Measurements from ENCODE around the gene SLC51A.

SLC51A gene

DNA sequence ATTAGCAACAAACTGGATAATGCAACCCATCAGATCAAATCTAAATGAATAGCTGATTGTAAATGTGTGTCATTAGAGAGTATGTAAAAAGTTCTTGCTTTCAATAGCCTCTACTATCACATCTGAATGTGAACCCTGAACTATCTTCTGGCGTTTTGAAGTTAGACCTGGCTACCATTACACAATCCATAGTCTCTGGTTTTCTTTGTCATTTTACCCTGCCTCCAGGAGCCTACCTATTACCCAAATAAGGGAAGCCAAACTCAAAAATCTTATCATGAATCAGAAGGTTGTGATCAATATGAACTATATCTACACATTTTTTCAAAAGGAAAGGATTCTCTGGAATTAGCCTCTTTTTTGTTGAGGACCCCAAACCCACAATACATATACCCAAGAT lies 39.4 kb downstream of the SLC51A start:
- Histone ChIP-seq H3K4me3 (ENCODE audit: low read depth in 1 of 2, low read length in 2 of 2) (no peak overlapping the region), H3K4me1 (ENCODE audit: insufficient read depth, low read length) (no peaks in the 10 kb centered on the region), H3K36me3 (ENCODE audit: insufficient read depth, low read length) (peaks cover 12% of the 10 kb centered on the region), H3K9ac (ENCODE audit: low read length) (no peak overlapping the region), H3K9me3 (ENCODE audit: low read length) (no peaks in the 10 kb centered on the region), H3K27me3 (ENCODE audit: control insufficient read depth in 1 of 2, insufficient read depth in 2 of 2, low read length in 2 of 2) (no peaks in the 10 kb centered on the region), H3K27ac (ENCODE audit: low read depth, low read length) (no peak overlapping the region)

DNA sequence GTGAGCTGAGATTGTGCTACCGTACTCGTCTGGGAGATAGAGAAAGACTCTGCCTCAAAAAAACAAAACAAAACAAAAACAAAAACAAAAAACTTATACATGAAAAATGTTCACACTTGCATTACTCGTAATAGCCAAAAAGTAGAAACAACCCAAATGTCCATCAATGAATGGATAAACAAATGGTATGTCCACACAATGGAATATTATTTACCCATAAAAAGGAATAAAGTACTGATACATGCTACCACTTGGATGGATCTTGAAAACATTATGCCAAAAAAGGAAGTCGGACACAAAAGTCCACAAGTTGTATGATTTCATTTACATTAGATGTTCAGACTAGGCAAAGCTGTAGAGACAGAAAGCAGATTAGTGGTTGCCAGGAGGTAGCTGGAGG lies 44.5 kb downstream of the SLC51A start:
- H3K27ac ChIP-seq (ENCODE audit: low read depth, low read length): no peak overlapping the region
- no peaks in the 10 kb centered on the region for H3K4me1 ChIP-seq (ENCODE audit: insufficient read depth, low read length)
- H3K9me3 ChIP-seq (ENCODE audit: low read length): no peaks in the 10 kb centered on the region
- H3K9ac ChIP-seq (ENCODE audit: low read length): no peak overlapping the region
- H3K4me3 ChIP-seq (ENCODE audit: low read depth in 1 of 2, low read length in 2 of 2): no peak overlapping the region
- peaks cover under 1% of the 10 kb centered on the region for H3K36me3 ChIP-seq (ENCODE audit: insufficient read depth, low read length)
- H3K27me3 ChIP-seq (ENCODE audit: control insufficient read depth in 1 of 2, insufficient read depth in 2 of 2, low read length in 2 of 2): no peaks in the 10 kb centered on the region

DNA sequence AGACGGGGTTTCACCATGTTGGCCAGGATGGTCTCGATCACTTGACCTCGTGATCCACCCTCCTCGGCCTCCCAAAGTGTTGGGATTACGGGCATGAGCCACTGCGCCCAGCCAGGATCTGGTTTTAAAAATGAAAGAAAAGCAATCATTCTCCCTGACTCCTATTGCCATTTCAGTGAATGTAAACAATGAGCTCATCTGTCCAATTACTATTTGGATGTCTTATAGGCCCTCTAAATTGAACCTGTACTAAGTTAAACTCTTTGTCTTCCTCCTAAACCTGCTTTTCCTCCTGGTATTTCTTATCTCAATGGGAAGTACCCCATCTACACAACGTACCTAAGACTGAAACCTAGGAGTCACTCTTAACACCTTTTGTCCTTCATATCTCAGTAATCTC lies 47.5 kb downstream of the SLC51A start:
- Histone ChIP-seq H3K27ac (ENCODE audit: low read depth, low read length) (no peak overlapping the region), H3K9ac (ENCODE audit: low read length) (no peak overlapping the region), H3K4me3 (ENCODE audit: low read depth in 1 of 2, low read length in 2 of 2) (no peak overlapping the region), H3K27me3 (ENCODE audit: control insufficient read depth in 1 of 2, insufficient read depth in 2 of 2, low read length in 2 of 2) (no peaks in the 10 kb centered on the region), H3K4me1 (ENCODE audit: insufficient read depth, low read length) (no peaks in the 10 kb centered on the region), H3K9me3 (ENCODE audit: low read length) (no peaks in the 10 kb centered on the region), H3K36me3 (ENCODE audit: insufficient read depth, low read length) (peaks cover 7% of the 10 kb centered on the region)

DNA sequence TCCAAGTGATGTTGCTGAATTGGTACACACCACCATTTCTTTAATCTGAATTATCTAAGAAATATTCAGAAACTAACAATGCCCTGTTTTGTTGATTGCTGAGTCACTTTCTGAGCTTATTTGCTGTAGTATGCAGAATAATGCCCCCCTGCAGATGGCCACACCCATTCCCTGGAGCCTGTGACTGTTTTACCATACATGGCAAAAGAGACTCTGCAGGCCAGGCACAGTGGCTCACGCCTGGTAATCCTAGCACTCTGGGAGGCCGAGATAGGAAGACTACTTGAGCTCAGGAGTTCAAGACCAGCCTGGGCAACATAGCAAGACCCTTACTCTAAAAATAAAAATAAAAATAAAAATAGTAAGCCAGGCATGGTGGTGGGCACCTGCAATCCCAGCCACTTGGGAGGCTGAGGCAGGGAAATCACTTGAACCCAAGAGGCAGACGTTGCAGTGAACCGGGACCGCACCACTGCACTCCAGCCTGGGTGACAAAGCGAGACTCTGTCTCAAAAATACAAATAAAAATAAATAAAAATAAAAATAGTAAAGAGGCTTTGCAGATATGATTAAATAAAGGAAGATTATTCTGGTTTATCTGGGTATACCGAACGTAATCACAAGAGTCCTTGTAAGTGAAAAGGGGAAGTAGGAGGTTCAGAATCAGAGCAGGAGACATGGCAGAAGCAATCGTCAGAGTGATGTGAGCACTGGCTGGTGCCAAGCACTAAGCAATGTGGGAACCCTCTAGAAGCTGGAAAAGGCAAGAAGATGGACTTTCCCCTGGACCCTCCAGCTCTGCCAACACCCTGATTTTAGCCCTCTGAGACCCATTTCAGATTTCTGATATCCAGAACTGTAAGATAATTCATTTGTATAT lies 52.2 kb downstream of the SLC51A start:
- H3K4me3 ChIP-seq (ENCODE audit: low read depth in 1 of 2, low read length in 2 of 2): no peak overlapping the region
- no peak overlapping the region for H3K27ac ChIP-seq (ENCODE audit: low read depth, low read length)
- H3K27me3 ChIP-seq (ENCODE audit: control insufficient read depth in 1 of 2, insufficient read depth in 2 of 2, low read length in 2 of 2): no peaks in the 10 kb centered on the region
- H3K4me1 ChIP-seq (ENCODE audit: insufficient read depth, low read length): no peaks in the 10 kb centered on the region
- H3K9me3 ChIP-seq (ENCODE audit: low read length): no peaks in the 10 kb centered on the region
- no peak overlapping the region for H3K9ac ChIP-seq (ENCODE audit: low read length)
- H3K36me3 ChIP-seq (ENCODE audit: insufficient read depth, low read length): peaks cover 22% of the 10 kb centered on the region

DNA sequence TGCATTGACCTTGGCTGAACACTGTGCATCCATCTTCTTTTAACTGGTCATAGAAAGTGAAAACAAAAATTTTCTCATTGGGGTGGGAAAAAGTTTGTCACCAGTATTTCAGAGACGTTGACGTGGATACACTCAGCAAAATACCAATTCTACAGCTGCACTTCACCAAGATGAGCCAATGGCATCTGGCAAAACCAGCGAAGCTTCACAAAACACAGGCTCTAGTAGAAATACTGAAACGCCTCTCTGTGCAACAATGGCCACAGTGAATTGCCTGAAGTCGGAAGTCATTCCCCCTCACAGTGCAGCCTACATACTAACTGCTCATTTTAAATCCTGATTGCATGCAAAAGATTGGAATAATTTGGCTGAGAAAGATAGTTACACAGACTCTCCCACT lies 54.2 kb downstream of the SLC51A start:
- no peak overlapping the region for H3K4me3 ChIP-seq (ENCODE audit: low read depth in 1 of 2, low read length in 2 of 2)
- peaks cover 22% of the 10 kb centered on the region for H3K36me3 ChIP-seq (ENCODE audit: insufficient read depth, low read length)
- no peak overlapping the region for H3K9ac ChIP-seq (ENCODE audit: low read length)
- H3K27ac ChIP-seq (ENCODE audit: low read depth, low read length): no peak overlapping the region
- H3K27me3 ChIP-seq (ENCODE audit: control insufficient read depth in 1 of 2, insufficient read depth in 2 of 2, low read length in 2 of 2): no peaks in the 10 kb centered on the region
- H3K4me1 ChIP-seq (ENCODE audit: insufficient read depth, low read length): no peaks in the 10 kb centered on the region
- H3K9me3 ChIP-seq (ENCODE audit: low read length): no peaks in the 10 kb centered on the region

DNA sequence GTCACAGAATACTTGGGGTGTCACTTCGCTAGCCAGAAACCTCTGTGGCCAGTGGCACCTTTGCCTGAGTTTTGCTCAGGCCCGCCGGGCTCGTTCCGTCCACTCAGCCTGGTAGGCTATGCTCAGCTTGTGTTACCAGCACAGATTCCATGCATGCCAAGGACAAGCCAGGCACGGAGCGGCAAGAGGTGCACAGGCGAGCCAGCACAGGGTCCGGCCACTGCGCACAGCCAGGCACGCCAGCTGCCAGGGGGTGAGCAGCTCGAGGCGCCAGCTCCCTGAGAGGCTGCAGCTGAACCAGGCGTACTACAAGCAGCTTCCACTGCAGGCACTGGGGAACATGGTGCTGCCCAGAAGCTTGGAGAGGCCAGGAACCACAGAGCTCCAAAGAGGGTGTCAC lies 56.5 kb downstream of the SLC51A start:
- Histone ChIP-seq H3K9me3 (ENCODE audit: low read length) (no peaks in the 10 kb centered on the region), H3K4me1 (ENCODE audit: insufficient read depth, low read length) (no peaks in the 10 kb centered on the region), H3K9ac (ENCODE audit: low read length) (no peak overlapping the region), H3K36me3 (ENCODE audit: insufficient read depth, low read length) (peaks cover 15% of the 10 kb centered on the region), H3K4me3 (ENCODE audit: low read depth in 1 of 2, low read length in 2 of 2) (no peak overlapping the region), H3K27me3 (ENCODE audit: control insufficient read depth in 1 of 2, insufficient read depth in 2 of 2, low read length in 2 of 2) (no peaks in the 10 kb centered on the region), H3K27ac (ENCODE audit: low read depth, low read length) (no peak overlapping the region)

DNA sequence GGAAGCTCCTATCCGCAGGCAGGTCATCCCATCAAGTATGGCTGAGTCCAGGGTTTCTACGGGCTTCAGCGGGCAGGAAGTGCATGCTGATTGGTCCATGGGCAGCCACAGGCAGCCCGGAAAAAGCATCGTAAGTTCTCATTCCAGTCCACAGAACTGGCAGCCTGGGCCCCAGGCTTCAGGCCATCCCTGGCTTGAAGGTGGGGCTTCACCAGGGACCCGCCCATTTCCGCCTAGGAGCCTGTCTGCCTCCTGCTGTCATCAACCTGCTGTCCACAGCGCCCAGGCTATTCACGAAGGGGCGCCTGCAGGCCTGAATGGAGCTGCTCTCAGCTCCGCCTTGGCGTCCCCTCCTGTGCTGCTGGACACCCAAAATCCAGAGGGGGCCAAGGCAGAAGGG lies 57.3 kb downstream of the SLC51A start:
- Histone ChIP-seq H3K27me3 (ENCODE audit: control insufficient read depth in 1 of 2, insufficient read depth in 2 of 2, low read length in 2 of 2) (no peaks in the 10 kb centered on the region), H3K4me3 (ENCODE audit: low read depth in 1 of 2, low read length in 2 of 2) (no peak overlapping the region), H3K9me3 (ENCODE audit: low read length) (no peaks in the 10 kb centered on the region), H3K9ac (ENCODE audit: low read length) (no peak overlapping the region), H3K27ac (ENCODE audit: low read depth, low read length) (no peak overlapping the region), H3K4me1 (ENCODE audit: insufficient read depth, low read length) (no peaks in the 10 kb centered on the region), H3K36me3 (ENCODE audit: insufficient read depth, low read length) (peaks cover 15% of the 10 kb centered on the region)

DNA sequence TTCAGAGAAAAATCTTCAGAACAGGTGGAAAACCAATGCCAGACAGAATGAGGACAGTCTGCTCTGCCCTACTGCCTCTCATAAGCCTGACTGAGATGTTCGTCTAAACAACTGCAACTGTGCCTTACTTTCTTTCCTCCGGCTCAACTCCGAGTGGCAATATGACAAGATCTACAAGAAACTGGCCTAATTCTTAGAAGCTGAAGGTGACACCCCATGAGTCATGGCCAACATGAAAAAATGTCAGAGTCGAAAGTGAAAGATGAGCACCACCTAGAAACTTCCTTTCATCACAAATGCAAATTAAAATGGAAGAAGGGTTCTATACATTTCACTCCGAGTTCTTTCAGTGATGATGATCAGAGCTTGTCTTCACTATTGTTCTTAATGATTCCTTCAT lies 58.3 kb downstream of the SLC51A start:
- no peaks in the 10 kb centered on the region for H3K4me1 ChIP-seq (ENCODE audit: insufficient read depth, low read length)
- H3K4me3 ChIP-seq (ENCODE audit: low read depth in 1 of 2, low read length in 2 of 2): no peak overlapping the region
- H3K9ac ChIP-seq (ENCODE audit: low read length): no peak overlapping the region
- H3K36me3 ChIP-seq (ENCODE audit: insufficient read depth, low read length): peaks cover 10% of the 10 kb centered on the region
- H3K27ac ChIP-seq (ENCODE audit: low read depth, low read length): no peak overlapping the region
- no peaks in the 10 kb centered on the region for H3K9me3 ChIP-seq (ENCODE audit: low read length)
- H3K27me3 ChIP-seq (ENCODE audit: control insufficient read depth in 1 of 2, insufficient read depth in 2 of 2, low read length in 2 of 2): no peaks in the 10 kb centered on the region

DNA sequence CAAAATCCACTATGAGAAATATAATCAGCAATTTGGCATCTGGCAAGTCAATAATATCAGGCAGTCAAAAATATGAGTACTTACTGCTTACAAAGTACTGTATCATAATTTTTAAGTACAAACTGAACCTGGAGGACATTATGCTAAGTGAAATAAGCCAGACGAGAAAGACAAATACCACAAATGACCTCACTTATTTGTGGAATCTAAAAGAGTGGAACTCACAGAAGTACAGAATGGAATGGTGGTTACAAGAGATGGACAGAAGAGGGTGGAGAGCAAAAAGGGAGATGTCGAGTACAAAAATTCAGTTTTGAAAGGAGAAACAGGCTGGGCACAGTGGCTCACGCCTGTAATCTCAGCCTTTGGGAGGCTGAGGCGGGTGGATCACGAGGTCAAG lies 58.8 kb downstream of the SLC51A start:
- Histone ChIP-seq H3K4me1 (ENCODE audit: insufficient read depth, low read length) (no peaks in the 10 kb centered on the region), H3K27ac (ENCODE audit: low read depth, low read length) (no peak overlapping the region), H3K9ac (ENCODE audit: low read length) (no peak overlapping the region), H3K4me3 (ENCODE audit: low read depth in 1 of 2, low read length in 2 of 2) (no peak overlapping the region), H3K9me3 (ENCODE audit: low read length) (no peaks in the 10 kb centered on the region), H3K27me3 (ENCODE audit: control insufficient read depth in 1 of 2, insufficient read depth in 2 of 2, low read length in 2 of 2) (no peaks in the 10 kb centered on the region), H3K36me3 (ENCODE audit: insufficient read depth, low read length) (peaks cover 7% of the 10 kb centered on the region)

DNA sequence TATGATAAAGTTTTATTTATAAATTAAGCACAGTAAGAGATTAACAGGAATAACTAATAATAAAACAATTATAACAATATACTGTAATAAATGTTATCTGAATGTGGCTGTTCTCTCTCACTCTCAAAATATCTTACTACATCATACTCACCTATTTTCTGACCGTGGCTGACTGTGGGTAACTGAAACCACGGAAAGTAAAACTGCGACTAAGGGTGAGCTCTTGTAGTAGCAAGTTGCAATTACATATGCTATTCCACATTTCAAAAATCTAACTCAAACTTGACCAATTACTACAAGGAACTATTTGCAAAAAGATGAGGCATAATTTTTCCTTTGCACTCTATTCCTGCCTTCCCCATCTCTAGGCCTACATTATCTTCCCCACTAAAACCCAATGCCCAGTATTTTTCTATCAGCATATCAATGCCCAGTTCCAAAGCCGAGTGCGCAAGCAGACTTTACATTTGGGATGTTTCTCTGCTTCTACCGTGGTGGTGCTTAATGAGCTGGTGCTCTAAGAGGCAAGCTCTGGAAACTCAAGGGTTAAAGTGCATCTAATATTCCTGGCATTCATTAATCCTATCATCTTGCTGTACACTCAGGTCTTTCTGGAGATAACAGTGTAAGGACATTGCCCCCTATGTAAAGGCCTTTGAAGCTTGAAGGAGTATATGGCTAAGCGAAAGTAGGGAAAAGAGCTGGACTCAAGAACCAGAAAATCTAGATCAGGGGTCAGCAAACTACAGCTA lies 64.5 kb downstream of the SLC51A start:
- no peaks in the 10 kb centered on the region for H3K9me3 ChIP-seq (ENCODE audit: low read length)
- H3K4me3 ChIP-seq (ENCODE audit: low read depth in 1 of 2, low read length in 2 of 2): no peak overlapping the region
- no peaks in the 10 kb centered on the region for H3K27me3 ChIP-seq (ENCODE audit: control insufficient read depth in 1 of 2, insufficient read depth in 2 of 2, low read length in 2 of 2)
- H3K9ac ChIP-seq (ENCODE audit: low read length): no peak overlapping the region
- no peak overlapping the region for H3K27ac ChIP-seq (ENCODE audit: low read depth, low read length)
- H3K36me3 ChIP-seq (ENCODE audit: insufficient read depth, low read length): no peaks in the 10 kb centered on the region
- peaks cover 10% of the 10 kb centered on the region for H3K4me1 ChIP-seq (ENCODE audit: insufficient read depth, low read length)

DNA sequence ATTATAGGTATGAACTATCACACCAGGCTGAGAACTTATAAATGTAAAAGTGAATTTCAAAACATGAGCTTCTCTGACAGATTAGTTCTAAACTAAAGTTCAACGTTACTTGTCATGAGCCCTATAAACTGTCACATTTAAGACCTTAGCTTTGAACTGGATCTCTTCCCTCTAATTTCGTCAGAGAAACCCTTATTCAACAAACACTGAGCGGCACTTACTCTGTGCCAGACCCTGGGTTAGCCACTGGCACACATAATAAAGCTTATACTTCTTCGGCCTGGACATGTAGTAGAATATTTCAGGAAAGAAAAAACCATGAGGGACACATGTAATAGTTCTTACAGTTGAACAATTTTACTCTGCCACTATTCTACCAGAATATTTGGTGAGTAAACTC lies 65.6 kb downstream of the SLC51A start:
- H3K36me3 ChIP-seq (ENCODE audit: insufficient read depth, low read length): no peaks in the 10 kb centered on the region
- no peaks in the 10 kb centered on the region for H3K27me3 ChIP-seq (ENCODE audit: control insufficient read depth in 1 of 2, insufficient read depth in 2 of 2, low read length in 2 of 2)
- no peaks in the 10 kb centered on the region for H3K9me3 ChIP-seq (ENCODE audit: low read length)
- peaks cover 20% of the 10 kb centered on the region for H3K4me1 ChIP-seq (ENCODE audit: insufficient read depth, low read length)
- no peak overlapping the region for H3K4me3 ChIP-seq (ENCODE audit: low read depth in 1 of 2, low read length in 2 of 2)
- H3K9ac ChIP-seq (ENCODE audit: low read length): no peak overlapping the region
- no peak overlapping the region for H3K27ac ChIP-seq (ENCODE audit: low read depth, low read length)
